Chondrocyte (in vitro differentiated cells): ENCODE measurements around the gene PTPRZ1. TPM values are rescaled to one million over a fixed set of nuclear protein-coding genes. Genes with fewer than 3 reads are reported as not detected.

Experiments
- DNase-seq: peaks from one replicate; pipeline ENCODE4 v3.0.0; 2021; ENCODE audit warnings: mixed read lengths, low spot score
- H3K27ac Mint-ChIP-seq: one replicate; pipeline ENCODE4 v1.8.0; 2021; ENCODE audit warnings: mild to moderate bottlenecking, moderate library complexity, mixed read lengths; ENCODE audit not compliant: unreplicated experiment
- H3K27me3 Mint-ChIP-seq: 2 replicates; pipeline ENCODE4 v1.8.0; 2021; ENCODE audit warnings: low read depth, mixed read lengths
- H3K36me3 Mint-ChIP-seq: 2 replicates; pipeline ENCODE4 v1.8.0; 2021; ENCODE audit warnings: low read depth, mixed read lengths
- H3K4me1 Mint-ChIP-seq: 2 replicates; pipeline ENCODE4 v1.8.0; 2021; ENCODE audit warnings: low read depth, mild to moderate bottlenecking, mixed read lengths
- H3K4me3 Mint-ChIP-seq: one replicate; pipeline ENCODE4 v1.8.0; 2021; ENCODE audit warnings: mild to moderate bottlenecking, moderate library complexity, mixed read lengths; ENCODE audit not compliant: unreplicated experiment
- H3K9me3 Mint-ChIP-seq: 2 replicates; pipeline ENCODE4 v1.8.0; 2021; ENCODE audit warnings: low read depth, mixed read lengths
- CTCF ChIP-seq: fragments of 200-600 bp; sonication (generic); IDR thresholded peaks from 2 replicates; pipeline ENCODE4 v1.5.0; 2021; ENCODE audit warnings: antibody characterized with exemption, mild to moderate bottlenecking, moderate library complexity
- total RNA-seq: library from RNA; stranded (reverse); gene quantifications from 3 replicates; pipeline ENCODE4 v1.2.1, GENCODE V29; 2021

PTPRZ1 gene
- total RNA-seq, 1 donor from 2014 or later, result 2.0 TPM

- H3K27me3 Mint-ChIP-seq, result peaks cover 31% of the 10 kb centered on the region
- no peak overlapping the region for H3K4me3 Mint-ChIP-seq
- no peak overlapping the region for H3K27ac Mint-ChIP-seq
- H3K4me1 Mint-ChIP-seq, result peaks cover 18% of the 10 kb centered on the region
- H3K9me3 Mint-ChIP-seq, result no peaks in the 10 kb centered on the region
- no peak for DNase-seq
- no peaks in the 10 kb centered on the region for H3K36me3 Mint-ChIP-seq
- TF ChIP-seq CTCF, result no peak
Observed at GRCh38 chr7:121862591-121862990, 10.4 kb upstream of the PTPRZ1 start.

GRCh38 chr7:121871188-121871587 lies 1.8 kb upstream of the PTPRZ1 start:
- Mint-ChIP-seq H3K9me3 (no peaks in the 10 kb centered on the region), H3K27ac (no peak overlapping the region), H3K4me3 (no peak overlapping the region), H3K36me3 (no peaks in the 10 kb centered on the region), H3K4me1 (peaks cover 21% of the 10 kb centered on the region), H3K27me3 (peaks cover 60% of the 10 kb centered on the region)
- no peak for DNase-seq
- no peak for TF ChIP-seq CTCF

GRCh38 chr7:121873289-121874194 lies 581 bp downstream of the PTPRZ1 start:
- Mint-ChIP-seq H3K4me1 (peaks cover 21% of the 10 kb centered on the region), H3K27ac (no peak overlapping the region), H3K36me3 (no peaks in the 10 kb centered on the region), H3K27me3 (peaks cover 66% of the 10 kb centered on the region), H3K9me3 (no peaks in the 10 kb centered on the region), H3K4me3 (peak overlapping the region; percentile 88)
- no peak for TF ChIP-seq CTCF
- DNase-seq, result peak; percentile 71

- TF ChIP-seq CTCF, result peak; percentile 50
- H3K4me1 Mint-ChIP-seq, result peaks cover 21% of the 10 kb centered on the region
- H3K9me3 Mint-ChIP-seq, result no peaks in the 10 kb centered on the region
- no peaks in the 10 kb centered on the region for H3K36me3 Mint-ChIP-seq
- peak overlapping the region; percentile 88 for H3K4me3 Mint-ChIP-seq
- H3K27ac Mint-ChIP-seq, result no peak overlapping the region
- DNase-seq, result no peak
- peaks cover 69% of the 10 kb centered on the region for H3K27me3 Mint-ChIP-seq
Observed at GRCh38 chr7:121874298-121874697, 1.3 kb downstream of the PTPRZ1 start.

- H3K9me3 Mint-ChIP-seq, result no peaks in the 10 kb centered on the region
- TF ChIP-seq CTCF, result no peak
- H3K36me3 Mint-ChIP-seq, result no peaks in the 10 kb centered on the region
- H3K27me3 Mint-ChIP-seq, result peaks cover 70% of the 10 kb centered on the region
- DNase-seq, result no peak
- H3K27ac Mint-ChIP-seq, result no peak overlapping the region
- peaks cover 21% of the 10 kb centered on the region for H3K4me1 Mint-ChIP-seq
- no peak overlapping the region for H3K4me3 Mint-ChIP-seq
Observed at GRCh38 chr7:121875203-121875602, 2.2 kb downstream of the PTPRZ1 start.
